ENCODE measurements around the gene ZNF554. TPM values are rescaled to one million over a fixed set of nuclear protein-coding genes. Genes with fewer than 3 reads are reported as not detected.

Gene ZNF554
- total and polyA plus RNA-seq, 2 of the 8 experiments (the other 6 are each of a cell fraction or from before 2014, with no cell fraction given), result 1.8 to 5.7 TPM

DNA sequence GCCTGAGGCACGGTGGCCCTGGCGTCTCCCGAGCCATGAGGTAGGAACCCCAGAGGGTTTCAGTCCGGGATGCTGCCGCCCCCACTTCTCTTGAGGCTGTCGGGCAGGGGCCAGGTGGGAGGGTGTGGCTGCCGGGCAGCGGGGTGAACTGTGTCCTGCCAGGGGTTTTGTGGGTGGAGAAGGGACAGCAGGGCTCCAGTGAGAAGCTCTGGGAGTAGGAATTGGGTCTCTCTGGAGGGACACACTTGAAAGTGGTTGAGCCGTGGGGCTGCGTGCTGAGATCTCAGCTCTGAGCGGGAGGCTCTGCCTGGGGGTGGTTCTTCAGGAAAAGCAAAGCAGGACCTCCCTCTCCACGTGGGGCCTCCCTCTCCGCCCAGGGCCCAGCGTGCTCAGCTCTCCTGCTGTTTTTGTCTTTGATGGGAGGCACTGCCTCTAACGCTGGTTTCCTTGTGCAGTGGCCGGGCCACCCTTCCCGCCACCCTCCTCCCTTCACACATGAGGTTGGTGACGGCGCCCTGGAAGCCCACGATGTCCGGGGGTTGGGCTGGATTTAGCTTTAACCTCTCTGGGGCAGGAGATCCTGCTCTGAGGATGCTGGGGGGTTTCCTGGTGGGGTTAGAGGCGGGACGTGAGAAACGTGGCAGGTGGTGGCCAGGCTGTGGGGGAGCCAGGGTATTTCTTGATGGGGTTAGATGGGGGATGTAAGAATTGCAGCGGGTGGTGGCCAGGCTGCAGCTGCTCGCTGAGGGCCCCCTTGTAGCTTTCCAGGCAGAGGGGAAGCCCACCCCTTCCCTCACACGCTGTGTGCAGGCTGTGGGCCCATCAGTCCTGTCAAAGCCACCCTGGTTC lies 15.3 kb upstream of the ZNF554 start (continued):
- TF ChIP-seq EZH2 (IDR thresholded peaks at IDR 0.05; ENCODE audit: low read depth, low read length, severe bottlenecking), result no peak
- TF ChIP-seq CHD1 (IDR thresholded peaks at IDR 0.05; ENCODE audit: low read depth, low read length), result no peak
- TF ChIP-seq EP300 (IDR thresholded peaks at IDR 0.05; ENCODE audit: borderline replicate concordance in 1 of 2, low read depth in 2 of 2, low read length in 2 of 2), result no peak
